Mesenteric fat pad (tissue), 1 donor: ENCODE measurements around the gene C3. TPM values are rescaled to one million over a fixed set of nuclear protein-coding genes. Genes with fewer than 3 reads are reported as not detected.
"Not testable (repeated sequence)": the region's sequence is repeated elsewhere in the genome, so short reads cannot be mapped to it uniquely, and the experiment has no call there.

Source experiments
- DNase-seq: peaks from one replicate; pipeline ENCODE4 v3.0.0-alpha.2; 2020; ENCODE audit warnings: low spot score
- total RNA-seq: library from RNA; stranded (reverse); fragmentation: NEBNext Ultra II Directional; extraction: Animal tissue kit (Norgen Biotek cat#: 25700); gene quantifications from one replicate; pipeline ENCODE4 v1.2.1, GENCODE V29; 2021
- donor health status: DM: yes; HTN: yes; CAD: no.

C3 gene
- total RNA-seq, 1 donor from 2014 or later, result 1,009 TPM

DNA sequence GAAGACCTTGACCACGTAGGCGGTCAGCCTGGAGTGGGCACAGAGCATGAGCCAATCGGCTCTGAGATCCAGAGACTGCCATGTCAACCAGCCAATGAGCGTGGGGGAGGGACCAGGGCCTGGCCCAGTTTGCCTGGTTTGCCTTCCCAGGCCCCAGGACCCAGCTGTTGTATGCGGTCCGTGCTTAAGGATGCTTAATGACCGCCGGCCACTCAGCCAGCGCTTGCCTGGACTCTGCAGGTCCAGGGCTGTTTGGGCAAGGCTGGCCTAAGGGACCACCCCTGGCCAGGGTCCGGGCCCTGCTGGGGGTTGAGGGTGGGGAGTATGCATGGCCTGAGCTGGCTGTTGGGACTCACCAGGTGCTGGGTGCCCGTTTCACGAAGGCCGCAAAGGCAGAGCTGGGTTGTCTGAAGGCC lies 27.4 kb downstream of the C3 start:
- DNase-seq, result no peak

DNA sequence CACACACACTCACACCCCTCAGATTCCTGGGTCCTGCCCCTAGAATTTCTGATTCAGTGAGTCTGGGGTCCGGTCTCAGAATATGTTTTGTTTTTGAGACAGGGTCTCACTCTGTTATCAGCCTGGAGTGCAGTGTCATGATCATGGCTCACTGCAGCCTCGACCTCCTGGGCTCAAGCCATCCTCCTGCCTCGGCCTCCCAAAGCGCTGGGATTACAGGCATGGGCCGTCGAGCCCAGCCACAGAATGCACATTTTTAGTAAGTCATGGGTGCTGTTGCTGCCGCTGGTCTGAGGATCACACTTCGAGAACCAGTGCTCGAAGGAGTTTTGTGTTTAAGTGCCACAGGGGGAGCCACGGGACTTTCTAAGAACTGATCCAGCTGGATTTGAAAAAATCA lies 28.4 kb downstream of the C3 start:
- no peak for DNase-seq

DNA sequence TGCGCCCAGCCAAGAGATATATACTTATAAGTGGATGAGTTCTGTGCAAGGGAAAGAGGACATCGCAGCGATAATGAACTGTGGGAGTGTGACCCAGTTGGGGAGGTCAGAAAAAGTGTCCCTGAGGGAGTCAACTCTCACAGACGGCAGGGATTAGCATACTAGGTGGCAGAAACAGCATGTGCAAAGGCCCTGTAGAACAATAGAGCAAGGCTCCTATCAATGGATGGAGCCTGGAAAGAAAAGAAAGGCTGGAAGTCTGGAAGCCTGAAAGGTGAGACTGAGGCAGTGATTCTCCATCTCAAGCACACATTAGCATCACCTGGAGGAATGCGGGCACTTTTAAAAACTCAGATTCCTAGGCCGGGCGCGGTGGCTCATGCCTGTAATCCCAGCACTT lies 29.1 kb downstream of the C3 start:
- DNase-seq, result no peak

DNA sequence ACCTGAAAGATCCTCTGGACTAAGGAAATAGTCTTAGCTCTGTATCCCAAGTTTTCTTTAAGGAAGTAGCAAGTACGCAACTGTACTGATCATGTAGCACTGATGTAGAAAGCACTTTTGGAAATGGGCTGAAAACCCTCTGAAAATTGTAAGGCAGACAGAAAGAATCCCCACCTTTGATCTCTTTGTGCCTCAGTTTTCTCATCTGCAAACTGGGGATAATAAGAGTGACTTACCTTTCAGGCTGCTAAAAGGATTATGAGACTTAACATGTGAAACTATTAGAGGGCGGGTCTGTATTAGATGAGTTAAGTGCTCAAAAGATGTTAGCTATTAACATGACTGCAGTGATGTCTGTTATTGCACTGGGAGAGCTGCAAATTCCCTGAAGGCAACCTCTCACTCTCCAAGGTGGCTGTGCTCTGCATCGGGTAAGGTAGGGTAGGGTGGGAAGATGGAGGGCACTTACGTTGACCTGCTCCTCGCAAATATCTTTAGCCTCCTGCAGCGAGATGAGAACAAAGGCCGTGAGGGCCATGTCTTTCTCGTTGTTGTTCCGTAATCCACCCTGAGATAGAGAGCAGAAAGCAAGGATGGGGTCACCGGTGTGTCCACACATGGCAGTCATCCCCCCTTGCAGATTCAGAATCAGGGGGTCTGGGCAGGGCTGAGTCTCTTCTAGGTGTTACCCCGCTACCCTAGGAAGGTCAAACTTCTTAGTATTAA lies 30.1 kb downstream of the C3 start:
- DNase-seq, result no peak

DNA sequence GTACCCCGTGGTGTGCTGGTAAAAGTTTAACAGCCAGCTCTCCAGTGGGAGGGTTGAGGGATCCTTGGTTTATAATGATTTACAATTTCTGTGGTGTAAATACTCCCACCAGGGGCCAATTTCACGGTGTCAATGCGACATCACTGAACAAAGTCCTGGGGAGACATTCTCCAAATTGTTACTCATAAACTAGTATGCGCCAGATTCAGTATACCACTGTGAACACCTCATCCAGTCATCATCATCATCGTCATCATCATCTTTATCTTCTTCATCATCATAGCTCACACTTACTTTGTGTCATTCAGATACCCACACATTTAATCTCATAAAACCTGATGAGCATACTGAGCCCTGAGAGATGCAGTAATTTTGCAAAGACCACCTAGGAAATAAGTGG lies 33.3 kb downstream of the C3 start:
- DNase-seq, result no peak

DNA sequence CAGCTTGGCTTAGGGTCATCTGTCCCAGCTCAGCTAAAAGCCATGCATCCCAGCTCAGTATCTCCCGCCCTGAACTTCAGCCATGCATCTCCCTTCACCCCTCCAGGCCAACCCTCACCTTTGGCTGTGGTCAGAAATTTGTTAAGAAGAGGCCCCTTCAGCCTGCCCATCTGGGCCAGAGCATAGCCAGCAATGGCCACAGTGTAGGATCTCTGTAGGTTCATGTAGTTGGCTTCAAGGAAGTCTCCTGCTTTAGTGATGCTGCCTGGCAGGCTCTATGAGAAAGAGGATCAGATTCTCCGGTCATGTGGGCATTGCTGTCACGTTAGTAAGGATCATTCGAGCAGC lies 33.8 kb downstream of the C3 start:
- no peak for DNase-seq

DNA sequence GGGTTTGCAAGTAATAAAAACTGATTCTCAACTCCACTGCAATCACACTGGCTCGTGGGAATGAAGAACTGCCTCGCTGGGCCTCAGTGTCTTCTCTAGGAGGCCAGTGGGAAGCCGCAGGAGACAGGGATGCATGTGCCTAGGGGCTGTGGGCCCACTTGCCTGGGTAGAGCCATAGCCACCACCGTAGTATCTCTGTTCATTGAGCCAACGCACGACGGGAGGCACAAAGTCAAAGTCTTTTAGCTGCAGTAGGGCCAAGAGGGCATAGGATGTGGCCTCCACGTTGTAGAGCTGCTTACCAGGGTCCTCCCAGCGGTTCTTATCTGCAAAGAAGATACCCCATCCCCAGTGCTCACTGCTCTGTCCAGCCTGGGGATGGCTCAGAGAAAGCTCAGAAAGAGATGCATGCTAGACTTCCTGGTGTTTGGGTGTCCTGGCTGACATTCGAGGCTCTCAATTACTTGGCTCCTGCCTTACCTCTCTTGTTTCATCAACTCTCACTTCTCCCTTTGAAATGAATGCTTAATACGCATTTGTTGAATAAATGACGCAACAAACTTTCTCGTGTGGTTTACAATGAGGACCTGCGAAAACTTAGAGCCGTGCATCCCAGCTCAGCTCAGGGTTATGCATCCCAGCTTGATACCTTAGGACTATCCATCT lies 34.4 kb downstream of the C3 start:
- no peak for DNase-seq

DNA sequence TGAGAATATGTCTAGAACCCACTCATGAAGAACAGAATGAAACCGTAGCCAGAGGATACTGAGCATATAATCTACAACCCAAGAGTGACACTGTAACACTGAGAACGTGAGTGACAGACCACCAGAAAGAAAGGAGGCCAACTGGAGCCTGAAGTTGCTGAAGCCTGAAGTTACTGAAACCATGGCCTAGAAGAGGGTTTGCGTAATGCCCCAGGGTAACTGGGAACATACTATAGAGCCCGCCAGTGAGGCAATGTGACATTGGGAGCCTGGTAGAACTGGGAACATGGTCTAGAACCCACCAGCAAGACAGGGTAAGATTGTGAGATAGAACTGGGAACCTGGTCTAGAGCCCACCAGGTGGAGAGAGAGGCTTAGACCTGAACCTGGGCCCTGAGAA lies 35.0 kb downstream of the C3 start:
- no peak for DNase-seq

DNA sequence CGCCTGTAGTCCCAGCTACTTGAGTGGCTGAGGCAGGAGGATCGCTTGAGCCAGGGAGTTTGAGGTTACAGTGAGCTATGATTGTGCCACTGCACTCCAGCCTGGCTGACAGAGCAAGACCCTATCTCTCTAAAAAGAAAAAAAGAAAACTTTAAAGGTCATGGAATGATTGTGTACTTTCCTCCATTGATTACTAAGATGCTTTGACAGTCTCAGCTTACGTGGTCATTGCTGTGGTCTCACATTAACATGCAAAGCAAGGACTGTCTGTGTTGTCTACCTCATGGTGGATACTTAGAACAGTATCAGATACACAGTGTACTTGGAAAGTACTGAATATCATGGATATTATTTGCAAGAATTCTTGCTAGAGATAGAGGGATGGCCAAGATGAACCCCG lies 36.5 kb downstream of the C3 start:
- DNase-seq, result no peak

DNA sequence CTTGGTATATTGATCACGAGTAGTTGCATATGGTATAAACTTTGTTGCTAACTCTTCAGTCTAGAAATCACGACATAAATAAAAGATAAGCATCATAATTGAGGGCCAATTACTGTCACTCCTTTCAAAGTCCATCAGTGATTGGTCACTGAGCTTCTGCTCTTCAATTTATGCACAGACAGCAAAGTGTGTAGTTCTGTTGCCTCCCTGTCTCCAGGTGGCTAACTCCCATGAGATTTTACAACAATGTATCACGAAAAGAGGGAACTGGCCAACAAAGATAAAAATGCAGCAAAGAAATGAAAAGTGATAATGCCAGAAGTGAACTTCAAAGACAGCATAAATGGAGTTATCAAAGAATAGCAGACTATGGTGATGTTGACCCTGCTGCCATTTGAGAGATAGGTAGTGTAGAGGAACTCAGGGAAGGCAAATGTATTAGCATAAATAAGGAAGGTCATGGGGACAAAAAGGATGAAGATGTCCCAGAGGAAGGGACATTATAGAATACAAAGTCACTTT lies 37.8 kb downstream of the C3 start:
- DNase-seq, result no peak

DNA sequence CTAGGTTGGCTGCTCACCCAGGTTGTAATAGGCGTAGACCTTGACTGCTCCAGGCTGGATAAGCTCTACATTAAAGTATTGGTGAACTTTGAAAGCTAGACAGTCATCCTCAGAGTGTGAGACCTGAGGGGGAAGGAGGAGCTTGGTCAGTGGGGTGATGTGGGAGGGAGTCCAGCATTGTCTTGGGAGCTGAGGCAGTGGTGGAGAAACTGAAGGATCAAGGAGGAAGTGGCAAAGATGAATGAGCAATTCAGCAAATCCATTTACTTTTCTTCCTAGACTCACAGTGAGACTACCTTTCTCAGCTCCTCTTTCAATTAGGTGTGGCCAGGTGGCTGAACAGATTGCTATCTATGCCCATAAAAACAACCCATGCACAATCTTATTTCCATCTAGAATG lies 40.3 kb downstream of the C3 start:
- DNase-seq, result no peak

DNA sequence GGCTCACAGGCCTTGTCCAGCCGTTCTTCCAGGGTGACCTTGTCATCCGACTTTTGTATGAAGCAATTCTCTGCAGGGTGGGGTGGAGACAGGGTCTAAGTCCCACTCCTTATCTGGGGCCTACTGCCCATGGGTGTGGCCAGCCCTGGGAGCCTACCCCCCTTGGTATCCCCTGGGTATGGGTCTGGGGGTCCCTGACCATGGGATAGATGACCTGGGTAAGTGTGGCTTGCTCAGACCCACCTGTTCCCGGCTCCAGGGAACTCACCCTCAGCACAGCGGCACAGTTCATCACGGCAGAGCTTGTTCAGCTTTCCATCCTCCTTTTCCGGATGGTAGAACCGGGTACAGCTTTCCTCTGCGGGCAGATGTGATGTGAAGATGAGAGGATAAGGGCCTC lies 41.3 kb downstream of the C3 start:
- DNase-seq, result no peak

DNA sequence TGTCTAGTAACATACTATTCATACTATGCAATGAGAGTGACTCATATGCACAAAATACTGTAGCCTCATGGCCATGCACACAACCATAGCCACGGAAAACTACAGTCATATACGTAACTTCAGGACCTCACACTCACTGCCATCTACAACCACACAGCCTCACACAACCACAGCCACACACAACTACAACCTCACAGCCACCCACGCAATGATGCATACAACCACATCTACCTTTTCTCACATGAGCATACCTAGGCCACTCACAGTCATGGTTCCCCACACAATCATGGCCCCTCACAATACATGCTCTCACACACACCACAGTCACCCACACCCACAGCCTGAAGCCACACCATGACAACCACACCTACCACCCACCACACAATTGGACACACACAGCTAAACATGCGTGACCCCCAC lies 41.8 kb downstream of the C3 start:
- DNase-seq, result no peak

DNA sequence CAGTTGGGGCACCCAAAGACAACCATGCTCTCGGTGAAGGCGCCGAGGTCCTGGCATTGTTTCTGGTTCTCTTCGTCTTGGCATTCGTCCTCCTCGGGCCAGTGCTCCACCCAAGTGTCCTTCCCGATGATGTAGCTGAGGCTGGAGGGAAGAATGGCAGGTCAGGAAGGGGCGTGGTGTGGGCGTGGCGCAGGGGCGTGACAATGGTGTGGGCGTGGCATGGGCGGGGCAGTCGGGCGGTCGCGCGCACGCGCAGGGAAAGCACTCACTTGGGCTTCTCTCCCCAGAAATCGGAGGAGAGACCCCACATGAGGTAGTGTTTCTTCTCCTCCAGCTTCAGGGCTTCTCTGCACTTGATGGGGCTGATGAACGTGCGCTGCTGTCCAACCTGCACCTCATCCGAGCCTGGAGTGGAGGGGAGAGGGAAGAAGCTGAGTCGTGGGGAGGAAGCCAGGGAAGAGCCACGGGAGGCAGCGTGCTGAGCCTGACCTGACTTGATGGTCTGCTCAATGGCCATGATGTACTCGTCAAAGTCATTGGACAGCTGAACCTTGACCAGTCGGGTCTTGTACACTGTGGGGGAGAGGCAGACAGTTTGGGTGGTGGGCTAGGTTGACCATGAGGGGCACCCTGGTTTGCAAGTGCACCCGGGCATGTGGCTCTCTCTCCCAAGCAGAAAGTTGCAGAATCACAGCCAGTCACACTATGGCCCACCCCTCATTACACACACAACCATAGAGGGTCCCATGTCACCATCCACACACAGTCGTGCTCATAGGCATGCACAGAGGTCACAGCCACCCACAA lies 42.4 kb downstream of the C3 start:
- DNase-seq, result no peak

DNA sequence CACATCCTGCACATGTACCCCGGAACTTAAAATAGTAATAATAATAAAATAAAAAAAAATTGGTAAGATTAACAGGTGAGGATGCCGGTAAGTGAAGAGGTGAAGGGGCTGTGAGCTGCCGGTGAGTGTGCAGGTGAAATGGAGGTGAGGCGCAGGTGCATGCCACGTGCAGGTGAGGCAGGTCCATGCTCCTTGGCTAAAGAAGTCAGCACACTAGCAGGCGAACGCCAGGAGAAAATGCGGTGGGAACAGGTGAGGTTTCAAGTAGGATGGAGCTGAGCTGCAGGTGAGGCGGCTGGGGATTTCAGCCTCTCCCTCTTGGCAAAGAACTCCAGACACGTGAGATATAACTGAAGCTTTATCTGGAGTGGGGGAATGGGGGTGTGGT lies 43.0 kb downstream of the C3 start:
- DNase-seq, result no peak

DNA sequence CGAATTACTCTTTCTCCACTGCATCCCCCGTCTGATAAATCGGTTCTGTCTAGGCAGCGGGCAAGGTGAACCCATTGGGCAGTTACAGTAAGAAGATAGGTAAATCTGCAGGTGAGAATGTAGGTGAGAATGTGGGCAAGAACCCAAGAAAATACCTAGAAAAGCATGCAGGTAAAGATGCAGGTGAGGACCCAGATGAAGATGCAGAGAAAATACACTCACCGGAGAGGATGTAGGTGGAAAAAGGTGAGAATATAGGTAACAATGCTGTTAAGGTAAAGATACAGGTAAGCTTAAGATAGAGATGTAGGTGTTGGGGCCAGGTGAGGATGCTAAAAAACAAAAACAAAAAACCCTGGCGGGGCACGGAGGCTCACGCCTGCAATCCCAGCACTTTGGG lies 44.2 kb downstream of the C3 start:
- DNase-seq, result no peak

DNA sequence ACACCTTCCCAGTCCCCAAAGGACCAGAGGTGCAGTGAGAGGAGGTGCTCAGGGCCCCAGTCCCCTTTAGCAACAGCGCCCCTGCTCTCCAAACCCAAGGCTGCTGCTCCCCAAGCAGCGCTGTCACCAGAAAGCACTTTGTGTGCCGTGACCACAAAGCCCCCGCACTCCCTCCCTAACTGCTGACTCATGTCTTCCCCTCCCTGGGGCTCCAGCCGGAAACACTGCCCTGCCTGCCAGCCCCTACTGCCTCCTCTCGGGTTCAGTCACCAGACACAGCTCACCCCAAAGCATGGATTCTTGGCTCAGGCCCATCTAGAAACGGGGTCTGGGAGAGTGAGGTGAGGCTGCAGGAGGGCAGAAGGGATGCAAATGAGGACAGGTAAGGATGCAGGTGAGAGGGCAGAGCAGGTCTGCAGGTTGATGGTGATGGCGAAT lies 45.6 kb downstream of the C3 start:
- DNase-seq, result no peak

DNA sequence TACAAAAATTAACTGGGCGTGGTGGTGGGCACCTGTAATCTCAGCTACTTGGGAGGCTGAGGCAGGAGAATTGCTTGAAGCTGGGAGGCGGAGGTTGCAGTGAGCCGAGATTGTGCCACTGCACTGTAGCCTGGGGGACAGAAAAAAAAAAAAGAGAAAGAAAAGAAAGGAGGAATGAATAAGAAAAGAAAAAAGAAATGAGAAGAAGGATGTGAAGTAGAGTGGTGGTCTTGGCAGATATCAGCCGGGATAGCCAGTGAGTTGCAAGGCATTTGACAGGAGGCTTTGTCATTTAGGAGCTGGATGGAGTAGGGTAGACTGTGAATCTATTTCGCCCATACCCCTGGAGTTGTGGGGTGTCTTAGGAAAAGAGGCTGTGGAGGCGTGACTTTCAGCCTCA lies 46.0 kb downstream of the C3 start:
- not testable (repeated sequence) for DNase-seq

DNA sequence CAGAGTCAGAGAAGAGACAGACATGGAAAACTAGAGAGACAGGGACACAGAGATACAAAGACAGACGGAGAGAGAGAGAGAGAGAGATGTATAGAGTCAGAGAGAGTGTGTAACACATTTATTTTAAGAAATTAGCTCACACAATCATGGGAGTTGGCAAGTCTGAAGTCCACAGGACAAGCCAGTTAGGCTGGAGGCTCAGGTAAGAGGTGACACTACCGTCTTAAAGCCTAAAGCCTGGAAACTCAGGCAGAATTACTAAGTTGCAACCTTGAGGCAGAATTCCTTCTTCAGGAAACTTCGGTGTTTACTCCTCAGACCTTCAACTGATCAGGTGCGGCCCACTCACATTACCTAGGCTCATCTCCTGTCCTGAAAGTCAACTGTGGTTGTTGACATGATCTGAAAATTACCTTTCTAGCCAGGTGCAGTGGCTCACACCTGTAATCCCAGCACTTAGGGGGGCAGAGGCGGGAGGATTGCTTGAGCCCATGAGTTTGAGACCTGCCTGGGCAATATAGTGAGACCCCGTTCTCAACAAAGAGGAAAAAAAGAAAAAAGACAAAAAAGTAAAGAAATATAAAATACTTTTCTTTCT lies 47.7 kb downstream of the C3 start:
- DNase-seq, result no peak

DNA sequence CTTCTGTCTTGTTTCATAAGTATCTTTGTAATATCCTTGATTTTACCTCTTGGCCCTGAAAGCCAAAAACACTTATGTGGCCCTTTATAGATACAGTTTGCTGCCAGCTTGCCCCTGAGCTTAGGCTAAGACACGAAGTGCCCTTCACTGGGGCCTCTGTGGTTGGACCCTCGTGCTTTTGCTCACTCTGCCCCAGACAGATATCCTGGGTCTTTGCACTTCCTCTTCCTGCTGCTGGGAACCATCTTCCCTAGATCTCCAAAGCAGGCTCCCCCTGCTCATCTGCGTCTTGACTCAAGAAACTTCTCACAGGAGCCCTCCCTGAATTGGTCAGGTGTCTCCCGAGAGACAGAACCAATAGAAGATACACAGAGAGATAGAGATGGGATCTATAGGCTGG lies 48.5 kb downstream of the C3 start:
- DNase-seq, result no peak

DNA sequence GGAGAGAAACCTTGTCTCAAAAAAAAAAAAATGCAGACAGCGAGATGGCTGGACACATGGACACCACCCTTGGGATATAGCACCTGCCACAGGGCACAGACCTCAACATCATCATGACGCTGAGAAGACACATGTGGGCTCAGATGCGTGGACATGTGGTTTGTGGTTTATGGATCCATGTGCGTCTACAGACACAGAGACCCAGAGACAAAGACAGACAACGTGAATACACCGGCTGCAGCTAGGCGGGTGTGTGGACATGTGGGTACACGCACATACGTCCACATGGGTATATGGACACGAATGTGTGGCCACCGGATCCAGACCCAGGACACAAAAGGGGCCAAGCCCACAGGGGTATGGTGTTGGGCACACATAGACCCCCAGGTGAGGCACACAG lies 51.8 kb downstream of the C3 start:
- no peak for DNase-seq

DNA sequence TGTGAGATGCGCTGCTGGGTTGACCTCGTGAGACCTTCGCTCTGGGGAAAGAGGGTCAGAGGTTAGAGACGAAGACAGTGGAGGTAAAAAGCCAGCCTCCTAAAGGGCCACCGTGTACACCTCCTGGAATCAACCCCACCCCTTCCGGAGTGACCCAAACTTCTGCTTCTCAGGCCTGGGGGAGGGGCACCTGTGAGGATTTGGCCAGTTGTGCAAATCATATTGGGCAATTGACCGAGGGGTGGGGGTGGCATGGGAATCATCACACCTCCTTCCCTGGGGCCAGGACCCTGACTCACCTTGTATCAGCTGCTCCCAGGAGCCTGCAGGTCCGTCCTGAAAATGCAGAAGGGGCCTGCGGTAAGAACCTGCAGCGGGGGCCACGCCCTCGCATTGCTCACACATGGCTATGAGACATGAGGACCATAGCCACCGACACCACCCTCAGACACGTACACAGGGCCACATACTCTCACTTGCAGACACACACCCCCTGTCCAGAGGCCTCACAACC lies 53.3 kb downstream of the C3 start:
- DNase-seq, result no peak
